ENCODE results near the gene ZNF593. TPM values are rescaled to one million over a fixed set of nuclear protein-coding genes. Genes with fewer than 3 reads are reported as not detected.

Gene ZNF593
- polyA plus RNA-seq, 4 donors, result 27.7 to 152 (median 94.7) TPM

DNA sequence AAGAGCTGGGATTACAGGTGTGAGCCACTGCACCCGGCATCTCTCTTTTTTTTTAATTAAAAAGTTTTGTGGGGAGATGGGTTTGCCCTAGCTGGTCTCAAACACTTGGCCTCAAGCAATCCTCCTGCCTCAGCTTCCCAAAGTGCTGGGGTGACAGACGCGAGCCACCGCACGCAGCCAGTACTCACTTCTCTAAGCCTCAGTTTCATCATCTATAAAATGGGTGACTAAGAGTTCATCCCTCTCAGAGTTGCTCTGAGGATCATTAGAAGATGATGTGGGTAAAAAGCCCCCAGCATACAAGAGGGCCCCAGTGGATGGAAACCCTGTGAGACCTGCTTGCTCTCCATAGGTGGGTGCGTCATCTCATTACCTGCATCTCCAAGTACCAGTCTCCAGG is 18.2 kb downstream of the ZNF593 start:
- DNase-seq, result no peak

DNA sequence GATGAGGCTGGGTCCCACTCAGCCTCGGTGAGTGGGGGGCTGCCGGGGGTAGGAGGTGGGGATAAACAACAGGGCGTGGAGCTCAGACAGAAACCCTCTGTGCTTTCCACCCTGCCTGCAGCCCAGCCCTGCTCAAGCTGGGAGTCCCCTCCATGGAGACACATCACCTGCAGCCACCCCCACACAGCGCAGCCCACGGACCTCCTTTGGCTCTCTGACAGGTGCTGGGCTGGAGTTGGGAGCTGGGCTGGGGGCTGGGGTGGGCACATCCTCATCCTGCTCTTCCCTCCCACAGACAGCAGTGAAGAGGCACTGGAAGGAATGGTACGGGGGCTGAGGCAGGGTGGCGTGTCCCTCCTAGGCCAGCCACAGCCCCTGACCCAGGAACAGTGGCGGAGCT is 18.8 kb downstream of the ZNF593 start:
- H3K36me3 ChIP-seq (ENCODE audit: control insufficient read depth in 3 of 3, insufficient read depth in 2 of 3, low read depth in 1 of 3, low read length in 3 of 3), result peaks cover 2 to 62% (median 14%) of the 10 kb centered on the region in 3 donors
- H3K4me3 ChIP-seq (ENCODE audit: low read depth in 1 of 3, low read length in 3 of 3), result no peak overlapping the region
- no peaks in the 10 kb centered on the region for H3K4me1 ChIP-seq (ENCODE audit: control insufficient read depth in 3 of 3, insufficient read depth in 2 of 3, low read depth in 1 of 3, low read length in 2 of 3)
- no peak overlapping the region for H3K27ac ChIP-seq (ENCODE audit: low read depth in 1 of 3, low read length in 2 of 3)
- no peaks in the 10 kb centered on the region for H3K9me3 ChIP-seq (ENCODE audit: control insufficient read depth in 2 of 2, insufficient read depth in 1 of 2, low read depth in 1 of 2, low read length in 1 of 2)
- 92 to 94% (median 93%) methylated on average over 8 of the region's 8 CpGs for WGBS, 3 donors
- no peaks in the 10 kb centered on the region for H3K27me3 ChIP-seq (ENCODE audit: control insufficient read depth in 3 of 3, insufficient read depth in 3 of 3, low read length in 3 of 3)
- DNase-seq, result no peak
- FAIRE-seq, result no peak

More for the DNA sequence above, 18.2 kb downstream of the ZNF593 start:
- no peak overlapping the region for H3K4me3 ChIP-seq (ENCODE audit: low read depth in 1 of 3, low read length in 3 of 3)
- no peaks in the 10 kb centered on the region for H3K9me3 ChIP-seq (ENCODE audit: control insufficient read depth in 2 of 2, insufficient read depth in 1 of 2, low read depth in 1 of 2, low read length in 1 of 2)
- peaks cover 2 to 68% (median 14%) of the 10 kb centered on the region in 3 donors for H3K36me3 ChIP-seq (ENCODE audit: control insufficient read depth in 3 of 3, insufficient read depth in 2 of 3, low read depth in 1 of 3, low read length in 3 of 3)
- WGBS, 3 donors, result 98% methylated on average over 6 of the region's 6 CpGs
- H3K27me3 ChIP-seq (ENCODE audit: control insufficient read depth in 3 of 3, insufficient read depth in 3 of 3, low read length in 3 of 3), result no peaks in the 10 kb centered on the region
- no peaks in the 10 kb centered on the region for H3K4me1 ChIP-seq (ENCODE audit: control insufficient read depth in 3 of 3, insufficient read depth in 2 of 3, low read depth in 1 of 3, low read length in 2 of 3)
- no peak overlapping the region for H3K27ac ChIP-seq (ENCODE audit: low read depth in 1 of 3, low read length in 2 of 3)
- FAIRE-seq, result no peak

DNA sequence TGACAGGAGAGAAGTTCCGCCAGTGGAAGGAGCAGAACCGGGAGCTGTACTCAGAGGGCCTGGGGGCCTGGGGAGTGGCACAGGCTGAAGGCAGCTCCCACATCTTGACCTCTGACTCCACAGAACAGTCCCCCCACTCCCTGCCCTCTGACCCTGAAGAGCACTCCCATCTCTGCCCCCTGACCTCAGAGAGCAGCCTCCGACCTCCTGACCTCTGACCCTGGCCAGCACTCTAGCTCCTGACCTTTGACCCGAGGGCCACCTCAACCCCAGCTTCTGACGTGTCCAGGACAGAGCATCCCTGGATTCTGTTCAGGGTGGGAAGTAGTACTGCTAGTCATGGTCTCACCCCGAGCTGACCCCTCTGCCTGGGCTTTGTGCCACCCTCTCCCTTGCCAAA is 19.6 kb downstream of the ZNF593 start:
- WGBS, 3 donors, result 73 to 78% (median 78%) methylated on average over 6 of the region's 6 CpGs
- Histone ChIP-seq H3K27ac (ENCODE audit: low read depth in 1 of 3, low read length in 2 of 3) (no peak overlapping the region), H3K27me3 (ENCODE audit: control insufficient read depth in 3 of 3, insufficient read depth in 3 of 3, low read length in 3 of 3) (no peaks in the 10 kb centered on the region), H3K4me1 (ENCODE audit: control insufficient read depth in 3 of 3, insufficient read depth in 2 of 3, low read depth in 1 of 3, low read length in 2 of 3) (no peaks in the 10 kb centered on the region), H3K36me3 (ENCODE audit: control insufficient read depth in 3 of 3, insufficient read depth in 2 of 3, low read depth in 1 of 3, low read length in 3 of 3) (peaks cover 2 to 56% (median 14%) of the 10 kb centered on the region in 3 donors), H3K9me3 (ENCODE audit: control insufficient read depth in 2 of 2, insufficient read depth in 1 of 2, low read depth in 1 of 2, low read length in 1 of 2) (no peaks in the 10 kb centered on the region), H3K4me3 (ENCODE audit: low read depth in 1 of 3, low read length in 3 of 3) (no peak overlapping the region)
- FAIRE-seq, result no peak
- DNase-seq, result no peak

DNA sequence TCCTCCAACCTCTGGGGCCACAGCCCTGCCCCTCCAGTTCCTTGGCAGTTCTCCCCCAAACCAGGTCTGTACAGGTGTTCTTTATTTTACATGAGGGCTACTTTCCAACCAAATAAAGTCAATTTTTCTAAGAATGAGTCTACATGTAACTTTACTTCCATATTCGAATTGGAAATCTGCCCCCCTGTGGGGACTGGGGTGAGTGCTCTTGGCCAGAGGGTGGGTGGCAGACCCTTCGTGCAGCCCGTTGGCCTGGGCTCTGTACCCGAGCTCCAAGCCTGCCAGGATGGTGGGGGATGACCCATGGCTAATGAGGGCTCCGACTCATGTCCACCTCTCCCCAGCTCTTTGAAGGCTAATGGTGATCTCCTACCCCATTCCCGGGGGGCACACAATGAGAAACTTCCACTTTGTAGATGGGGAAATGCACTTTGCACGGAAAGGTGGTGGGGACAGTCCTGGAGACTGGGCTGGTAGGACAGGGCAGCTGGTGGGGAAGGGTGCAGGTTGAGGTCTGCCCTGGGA is 20.1 kb downstream of the ZNF593 start:
- 79 to 84% (median 83%) methylated on average over 7 of the region's 7 CpGs for WGBS, 3 donors
- no peaks in the 10 kb centered on the region for H3K27me3 ChIP-seq (ENCODE audit: control insufficient read depth in 3 of 3, insufficient read depth in 3 of 3, low read length in 3 of 3)
- DNase-seq (no peak), FAIRE-seq (no peak)
- no peak overlapping the region for H3K4me3 ChIP-seq (ENCODE audit: low read depth in 1 of 3, low read length in 3 of 3)
- peaks cover 2 to 52% (median 10%) of the 10 kb centered on the region in 3 donors for H3K36me3 ChIP-seq (ENCODE audit: control insufficient read depth in 3 of 3, insufficient read depth in 2 of 3, low read depth in 1 of 3, low read length in 3 of 3)
- no peaks in the 10 kb centered on the region for H3K4me1 ChIP-seq (ENCODE audit: control insufficient read depth in 3 of 3, insufficient read depth in 2 of 3, low read depth in 1 of 3, low read length in 2 of 3)
- no peaks in the 10 kb centered on the region for H3K9me3 ChIP-seq (ENCODE audit: control insufficient read depth in 2 of 2, insufficient read depth in 1 of 2, low read depth in 1 of 2, low read length in 1 of 2)
- no peak overlapping the region for H3K27ac ChIP-seq (ENCODE audit: low read depth in 1 of 3, low read length in 2 of 3)

DNA sequence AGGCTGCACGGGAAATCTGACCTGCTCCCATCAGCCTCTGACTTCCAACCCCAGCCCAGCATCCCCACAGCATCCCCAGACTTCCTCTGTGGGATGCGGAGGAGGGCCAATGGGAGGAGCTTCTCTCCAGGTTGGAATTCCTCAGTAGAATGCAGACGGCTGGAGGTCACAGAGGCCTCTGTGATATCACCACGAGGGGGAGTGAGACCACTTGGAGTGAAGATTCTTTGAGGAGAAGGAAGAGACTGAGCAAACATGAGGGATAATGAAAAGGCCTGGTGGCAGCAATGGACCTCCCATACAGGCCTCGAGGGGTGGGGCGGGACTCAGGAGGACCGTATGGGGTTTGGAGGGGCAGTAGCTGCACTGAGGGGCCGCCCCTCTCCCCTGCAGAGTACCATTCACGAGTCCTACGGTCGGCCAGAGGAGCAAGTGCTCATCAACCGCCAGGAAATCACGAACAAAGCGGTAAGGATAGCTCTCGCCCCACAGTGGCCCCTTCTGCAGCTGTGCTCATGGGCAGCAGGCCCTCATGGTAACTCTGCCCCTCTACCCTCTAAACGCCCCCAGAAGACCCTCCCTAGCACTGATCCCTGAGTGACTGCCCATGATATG is 20.8 kb downstream of the ZNF593 start, which contains the start of gene CATSPER4:
Gene CATSPER4, plus strand, starts transcription at position 230 of the 615 bp plus-strand sequence. Its CDS starts 26 bp downstream, at position 256.
- 52 to 64% (median 58%) methylated on average over 16 of the region's 16 CpGs for WGBS, 3 donors
- H3K9me3 ChIP-seq (ENCODE audit: control insufficient read depth in 2 of 2, insufficient read depth in 1 of 2, low read depth in 1 of 2, low read length in 1 of 2), result no peaks in the 10 kb centered on the region
- H3K4me1 ChIP-seq (ENCODE audit: control insufficient read depth in 3 of 3, insufficient read depth in 2 of 3, low read depth in 1 of 3, low read length in 2 of 3), result no peaks in the 10 kb centered on the region
- no peaks in the 10 kb centered on the region for H3K27me3 ChIP-seq (ENCODE audit: control insufficient read depth in 3 of 3, insufficient read depth in 3 of 3, low read length in 3 of 3)
- H3K36me3 ChIP-seq (ENCODE audit: control insufficient read depth in 3 of 3, insufficient read depth in 2 of 3, low read depth in 1 of 3, low read length in 3 of 3), result peaks cover 2 to 45% (median 8%) of the 10 kb centered on the region in 3 donors
- DNase-seq (peak; percentile 10 to 39), FAIRE-seq (no peak)
- H3K4me3 ChIP-seq (ENCODE audit: low read depth in 1 of 3, low read length in 3 of 3), result no peak within 1 kb of the TSS
- H3K27ac ChIP-seq (ENCODE audit: low read depth in 1 of 3, low read length in 2 of 3), result no peak within 1 kb of the TSS

DNA sequence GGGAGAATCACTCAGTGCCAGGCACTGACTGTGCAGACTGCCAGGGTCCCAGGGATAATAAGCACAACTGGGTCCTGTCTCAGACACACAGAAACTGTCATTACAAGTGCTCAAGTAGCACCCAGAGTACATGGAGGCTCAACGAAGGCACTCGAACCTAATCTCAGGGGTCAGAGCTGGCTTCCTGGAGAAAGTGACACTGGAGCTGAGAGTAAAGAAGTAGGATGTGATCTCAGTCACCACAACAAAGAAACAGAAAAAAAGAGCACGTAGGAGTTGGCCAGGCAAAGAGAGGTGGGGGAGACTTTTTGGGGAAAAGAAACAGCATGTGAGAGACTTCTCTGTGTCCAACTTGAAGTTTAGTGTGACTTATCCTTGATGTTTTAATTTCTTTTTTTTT is 22.0 kb downstream of the ZNF593 start:
- Histone ChIP-seq H3K27ac (ENCODE audit: low read depth in 1 of 3, low read length in 2 of 3) (no peak overlapping the region), H3K4me1 (ENCODE audit: control insufficient read depth in 3 of 3, insufficient read depth in 2 of 3, low read depth in 1 of 3, low read length in 2 of 3) (no peaks in the 10 kb centered on the region), H3K36me3 (ENCODE audit: control insufficient read depth in 3 of 3, insufficient read depth in 2 of 3, low read depth in 1 of 3, low read length in 3 of 3) (peaks cover 2 to 33% (median 4%) of the 10 kb centered on the region in 3 donors), H3K27me3 (ENCODE audit: control insufficient read depth in 3 of 3, insufficient read depth in 3 of 3, low read length in 3 of 3) (no peaks in the 10 kb centered on the region), H3K9me3 (ENCODE audit: control insufficient read depth in 2 of 2, insufficient read depth in 1 of 2, low read depth in 1 of 2, low read length in 1 of 2) (no peaks in the 10 kb centered on the region), H3K4me3 (ENCODE audit: low read depth in 1 of 3, low read length in 3 of 3) (no peak overlapping the region)
- WGBS, 3 donors, result 36 to 53% (median 52%) methylated on average over 3 of the region's 3 CpGs
- no peak for DNase-seq
- no peak for FAIRE-seq

DNA sequence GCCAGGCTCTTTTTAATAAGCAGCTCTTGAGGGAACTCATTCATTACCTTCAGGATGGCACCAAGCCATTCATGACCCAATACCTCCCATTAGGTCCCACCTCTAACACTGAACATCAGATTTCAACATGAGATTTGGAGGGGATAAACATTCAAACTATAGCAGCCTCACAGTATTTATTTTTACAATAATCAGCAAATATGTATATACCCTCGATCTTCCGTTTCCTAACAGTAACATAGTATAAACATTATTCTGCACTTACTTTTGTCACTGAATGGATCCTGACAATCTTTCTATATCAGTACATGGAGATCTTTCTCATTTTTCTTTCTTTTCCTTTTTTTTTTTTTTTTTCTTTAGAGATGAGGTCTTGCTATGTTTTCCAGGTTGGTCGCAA is 26.1 kb downstream of the ZNF593 start:
- no peak overlapping the region for H3K27ac ChIP-seq (ENCODE audit: low read depth in 1 of 3, low read length in 2 of 3)
- DNase-seq, result no peak
- 59 to 82% (median 76%) methylated on average over 3 of the region's 3 CpGs for WGBS, 3 donors
- no peak overlapping the region for H3K4me3 ChIP-seq (ENCODE audit: low read depth in 1 of 3, low read length in 3 of 3)
- peaks cover 0 to 4% (median 0%) of the 10 kb centered on the region in 3 donors for H3K27me3 ChIP-seq (ENCODE audit: control insufficient read depth in 3 of 3, insufficient read depth in 3 of 3, low read length in 3 of 3)
- no peak for FAIRE-seq
- no peaks in the 10 kb centered on the region for H3K9me3 ChIP-seq (ENCODE audit: control insufficient read depth in 2 of 2, insufficient read depth in 1 of 2, low read depth in 1 of 2, low read length in 1 of 2)
- H3K4me1 ChIP-seq (ENCODE audit: control insufficient read depth in 3 of 3, insufficient read depth in 2 of 3, low read depth in 1 of 3, low read length in 2 of 3), result peaks cover 0 to under 1% (median 0%) of the 10 kb centered on the region in 3 donors
- no peaks in the 10 kb centered on the region for H3K36me3 ChIP-seq (ENCODE audit: control insufficient read depth in 3 of 3, insufficient read depth in 2 of 3, low read depth in 1 of 3, low read length in 3 of 3)

DNA sequence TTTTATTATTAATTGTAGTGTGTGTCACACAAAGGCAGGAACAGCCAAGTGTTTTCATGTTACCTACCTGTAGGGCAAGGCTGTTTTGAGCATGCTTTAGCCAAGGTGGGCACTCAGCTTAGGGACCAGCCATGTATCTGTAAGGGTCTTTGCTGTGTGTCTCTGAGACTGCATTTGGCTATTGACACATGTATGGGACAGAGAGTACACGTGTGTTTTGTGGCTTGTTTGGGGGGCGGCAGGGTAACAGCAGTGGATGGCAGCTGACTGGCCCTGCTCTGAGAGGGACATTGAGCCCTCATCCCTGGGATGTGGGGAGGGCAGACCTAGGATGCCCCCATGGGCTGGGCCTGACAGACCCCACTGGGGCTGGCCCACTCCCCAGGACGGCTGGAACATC is 27.6 kb downstream of the ZNF593 start:
- H3K27me3 ChIP-seq (ENCODE audit: control insufficient read depth in 3 of 3, insufficient read depth in 3 of 3, low read length in 3 of 3), result peaks cover 0 to 4% (median 0%) of the 10 kb centered on the region in 3 donors
- DNase-seq, result no peak
- no peak for FAIRE-seq
- H3K36me3 ChIP-seq (ENCODE audit: control insufficient read depth in 3 of 3, insufficient read depth in 2 of 3, low read depth in 1 of 3, low read length in 3 of 3), result no peaks in the 10 kb centered on the region
- 88 to 97% (median 94%) methylated on average over 3 of the region's 3 CpGs for WGBS, 3 donors
- peaks cover 0 to 8% (median 4%) of the 10 kb centered on the region in 3 donors for H3K4me1 ChIP-seq (ENCODE audit: control insufficient read depth in 3 of 3, insufficient read depth in 2 of 3, low read depth in 1 of 3, low read length in 2 of 3)
- H3K9me3 ChIP-seq (ENCODE audit: control insufficient read depth in 2 of 2, insufficient read depth in 1 of 2, low read depth in 1 of 2, low read length in 1 of 2), result no peaks in the 10 kb centered on the region
- no peak overlapping the region for H3K4me3 ChIP-seq (ENCODE audit: low read depth in 1 of 3, low read length in 3 of 3)
- no peak overlapping the region for H3K27ac ChIP-seq (ENCODE audit: low read depth in 1 of 3, low read length in 2 of 3)

All from small intestine (tissue), 7 donors.